GM23338 (cell line): Measurements from ENCODE around the gene MAGI1. TPM values are rescaled to one million over a fixed set of nuclear protein-coding genes. Genes with fewer than 3 reads are reported as not detected.

Experiments
- ATAC-seq: fragments of 200-7000 bp; cut with Tn5 transposase; 3 replicates; pipeline ENCODE4 v1.9.1; 2020
- DNase-seq: peaks from one replicate; pipeline ENCODE4 v3.0.0-alpha.2; 2015; ENCODE audit warnings: low spot score
- H2AFZ ChIP-seq: fragments of 200-600 bp; sonication (generic); 2 replicates; pipeline ENCODE4 v1.8.0; 2016; ENCODE audit warnings: antibody characterized with exemption, mild to moderate bottlenecking, moderate library complexity
- H3F3A ChIP-seq: fragments of 200-600 bp; sonication (generic); replicated peaks from 2 replicates; pipeline ENCODE4 v1.8.0; 2017; ENCODE audit warnings: antibody characterized with exemption, mixed run types, low read depth
- H3K27ac ChIP-seq: fragments of 200-600 bp; sonication (generic); 2 replicates; pipeline ENCODE4 v1.6.1; 2016; ENCODE audit warnings: low read depth
- H3K27me3 ChIP-seq: fragments of 200-600 bp; sonication (generic); 2 replicates; pipeline ENCODE4 v1.8.0; 2016; ENCODE audit warnings: mild to moderate bottlenecking, mixed run types, moderate library complexity; ENCODE audit not compliant: insufficient read depth
- H3K36me3 ChIP-seq: fragments of 200-600 bp; sonication (generic); 2 replicates; pipeline ENCODE4 v1.8.0; 2016; ENCODE audit warnings: mild to moderate bottlenecking; ENCODE audit not compliant: insufficient read depth
- H3K4me1 ChIP-seq: fragments of 200-600 bp; sonication (generic); 2 replicates; pipeline ENCODE4 v1.8.0; 2016; ENCODE audit warnings: mild to moderate bottlenecking, moderate library complexity; ENCODE audit not compliant: insufficient read depth
- H3K4me2 ChIP-seq: fragments of 200-600 bp; sonication (generic); 2 replicates; pipeline ENCODE4 v1.7.1; 2017; ENCODE audit warnings: mixed run types
- H3K4me3 ChIP-seq: fragments of 200-600 bp; sonication (generic); 2 replicates; pipeline ENCODE4 v1.6.1; 2016; ENCODE audit warnings: mixed run types
- H3K79me2 ChIP-seq: fragments of 200-600 bp; sonication (generic); replicated peaks from 2 replicates; pipeline ENCODE4 v1.8.0; 2017; ENCODE audit warnings: mild to moderate bottlenecking; ENCODE audit not compliant: insufficient read depth
- H3K9me2 ChIP-seq: fragments of 200-600 bp; sonication (generic); 2 replicates; pipeline ENCODE4 v1.8.0; 2017; ENCODE audit not compliant: insufficient read depth
- H4K20me1 ChIP-seq: fragments of 200-600 bp; sonication (generic); replicated peaks from 2 replicates; pipeline ENCODE4 v1.8.0; 2017; ENCODE audit warnings: mild to moderate bottlenecking; ENCODE audit not compliant: insufficient read depth
- H3K27ac Mint-ChIP-seq: 2 replicates; pipeline ENCODE4 v1.8.0; 2020; ENCODE audit warnings: inconsistent platforms, mild to moderate bottlenecking, moderate library complexity, mixed read lengths
- H3K27me3 Mint-ChIP-seq: 3 replicates; pipeline ENCODE4 v1.8.0; 2022; ENCODE audit warnings: low read depth, mild to moderate bottlenecking, moderate library complexity, mixed read lengths, inconsistent platforms; ENCODE audit not compliant: insufficient read depth, poor library complexity
- H3K36me3 Mint-ChIP-seq: 3 replicates; pipeline ENCODE4 v1.8.0; 2021; ENCODE audit warnings: low read depth, mild to moderate bottlenecking, inconsistent platforms, moderate library complexity, mixed read lengths
- H3K4me1 Mint-ChIP-seq: 3 replicates; pipeline ENCODE4 v1.8.0; 2020; ENCODE audit warnings: mild to moderate bottlenecking, inconsistent platforms, mixed read lengths
- H3K4me3 Mint-ChIP-seq: 3 replicates; pipeline ENCODE4 v1.8.0; 2021; ENCODE audit warnings: moderate library complexity, mild to moderate bottlenecking, inconsistent platforms, mixed read lengths
- H3K9me3 Mint-ChIP-seq: 3 replicates; pipeline ENCODE4 v1.8.0; 2020; ENCODE audit warnings: moderate library complexity, mild to moderate bottlenecking, inconsistent platforms, mixed read lengths
- CREB1 ChIP-seq: fragments of 250-450 bp; sonication (Bioruptor Pico); IDR thresholded peaks from 2 replicates; pipeline ENCODE4 v1.5.0; 2020; ENCODE audit warnings: low read depth, mild to moderate bottlenecking, moderate library complexity
- EZH2 ChIP-seq: fragments of 200-600 bp; sonication (generic); IDR thresholded peaks from one replicate; pipeline ENCODE4 v1.8.0; 2017; ENCODE audit warnings: antibody characterized with exemption, mild to moderate bottlenecking, low read depth; ENCODE audit not compliant: unreplicated experiment
- JUNB ChIP-seq: IDR thresholded peaks from one replicate; pipeline ENCODE4 v1.6.1; 2016; ENCODE audit warnings: antibody characterized with exemption; ENCODE audit not compliant: unreplicated experiment
- STAT1 ChIP-seq: IDR thresholded peaks from one replicate; pipeline ENCODE4 v1.6.1; 2016; ENCODE audit warnings: antibody characterized with exemption; ENCODE audit not compliant: unreplicated experiment
- ZNF114 ChIP-seq: fragments of 250-450 bp; sonication (Bioruptor Pico); IDR thresholded peaks from 2 replicates; pipeline ENCODE4 v1.5.0; 2020; ENCODE audit warnings: mild to moderate bottlenecking, moderate library complexity
- ZNF331 ChIP-seq: fragments of 250-450 bp; sonication (Bioruptor Pico); IDR thresholded peaks from 2 replicates; pipeline ENCODE4 v1.5.0; 2020; ENCODE audit warnings: low read depth, mild to moderate bottlenecking, moderate library complexity
- ZNF462 ChIP-seq: fragments of 250-450 bp; sonication (Bioruptor Pico); IDR thresholded peaks from 2 replicates; pipeline ENCODE4 v1.5.0; 2020; ENCODE audit warnings: mild to moderate bottlenecking, moderate library complexity
- polyA plus RNA-seq: library from polyadenylated mRNA; unstranded; fragments of >200 nt; fragmentation: Nextera tagmentation; extraction: Ambion mirVana; gene quantifications from 2 replicates; pipeline ENCODE4 v1.2.1, GENCODE V29; 2016
- total RNA-seq: library from RNA; depleted of rRNA; stranded (reverse); fragments of >200 nt; shearing (Covaris generic); gene quantifications from 2 replicates; pipeline ENCODE4 v1.2.3, GENCODE V29; 2014

The MAGI1 gene
- total and polyA plus RNA-seq, 2 experiments from 2014 or later: 27.4 to 71.2 TPM

- no peak for TF ChIP-seq ZNF462 (CRISPR knock-in tag)
- TF ChIP-seq EZH2: no peak
- no peak for TF ChIP-seq ZNF331 (CRISPR knock-in tag)
- no peak for TF ChIP-seq JUNB
Observed at GRCh38 chr3:65875393-65876027, 163.2 kb downstream of the MAGI1 start (continued).

GRCh38 chr3:65873869-65874268, 164.8 kb downstream of the MAGI1 start:
- Histone ChIP-seq H4K20me1 (peaks cover 8% of the 10 kb centered on the region), H3K4me1 (peaks cover 10% of the 10 kb centered on the region), H3K9me2 (0 out of 2 replicates have a peak, but pooled peaks cover 4% of the 10 kb centered on the region), H3K27ac (no peak overlapping the region), H2AFZ (no peak overlapping the region), H3K79me2 (peaks cover 69% of the 10 kb centered on the region), H3K27me3 (no peaks in the 10 kb centered on the region), H3K4me3 (no peak overlapping the region), H3K4me2 (no peak overlapping the region), H3F3A (no peaks in the 10 kb centered on the region), H3K36me3 (no peaks in the 10 kb centered on the region)
- no peak overlapping the region for H3K27ac Mint-ChIP-seq
- no peak for ATAC-seq
- peaks cover 3% of the 10 kb centered on the region for H3K27me3 Mint-ChIP-seq
- H3K4me3 Mint-ChIP-seq: no peak overlapping the region
- H3K36me3 Mint-ChIP-seq: no peaks in the 10 kb centered on the region
- DNase-seq: no peak
- H3K4me1 Mint-ChIP-seq: peaks cover 20% of the 10 kb centered on the region
- no peaks in the 10 kb centered on the region for H3K9me3 Mint-ChIP-seq
- TF ChIP-seq EZH2: no peak
- no peak for TF ChIP-seq ZNF114
- TF ChIP-seq ZNF462 (CRISPR knock-in tag): no peak
- TF ChIP-seq CREB1 (CRISPR knock-in tag): no peak
- no peak for TF ChIP-seq STAT1
- no peak for TF ChIP-seq JUNB
